ENCODE data around the gene DCLK2.

Gene DCLK2

GRCh38 chr4:150123087-150123486, 44.8 kb downstream of the DCLK2 start:
- no peak for DNase-seq

GRCh38 chr4:150123796-150124677, 45.8 kb downstream of the DCLK2 start:
- no peak for DNase-seq

GRCh38 chr4:150126201-150126863, 48.1 kb downstream of the DCLK2 start:
- DNase-seq = no peak

- no peak for DNase-seq
These were observed 48.6 kb downstream of the DCLK2 start for GRCh38 chr4:150126864-150127203.

- DNase-seq = no peak
These were observed 49.5 kb downstream of the DCLK2 start for GRCh38 chr4:150127757-150128156.

GRCh38 chr4:150130933-150131332, 52.7 kb downstream of the DCLK2 start:
- no peak for DNase-seq

GRCh38 chr4:150131581-150132228, 53.5 kb downstream of the DCLK2 start:
- no peak for DNase-seq

GRCh38 chr4:150133605-150134004, 55.4 kb downstream of the DCLK2 start:
- no peak for DNase-seq

- DNase-seq = no peak
These were observed 57.0 kb downstream of the DCLK2 start for GRCh38 chr4:150135134-150135772.

- no peak for DNase-seq
These were observed 57.8 kb downstream of the DCLK2 start for GRCh38 chr4:150136036-150136435.

- DNase-seq = no peak
These were observed 58.2 kb downstream of the DCLK2 start for GRCh38 chr4:150136481-150136880.

- no peak for DNase-seq
These were observed 61.1 kb downstream of the DCLK2 start for GRCh38 chr4:150139297-150139865.

GRCh38 chr4:150140774-150141400, 62.6 kb downstream of the DCLK2 start:
- DNase-seq = no peak

GRCh38 chr4:150141756-150142155, 63.5 kb downstream of the DCLK2 start:
- DNase-seq = no peak

GRCh38 chr4:150142831-150143230, 64.6 kb downstream of the DCLK2 start:
- DNase-seq = no peak

- DNase-seq = no peak
These were observed 67.1 kb downstream of the DCLK2 start for GRCh38 chr4:150145090-150145945.

- no peak for DNase-seq
These were observed 67.7 kb downstream of the DCLK2 start for GRCh38 chr4:150145946-150146340.

- no peak for DNase-seq
These were observed 71.1 kb downstream of the DCLK2 start for GRCh38 chr4:150149381-150149780.

GRCh38 chr4:150150629-150151062, 72.4 kb downstream of the DCLK2 start:
- DNase-seq = no peak

GRCh38 chr4:150152766-150153165, 74.5 kb downstream of the DCLK2 start:
- no peak for DNase-seq

GRCh38 chr4:150155391-150155790, 77.1 kb downstream of the DCLK2 start:
- DNase-seq = no peak

- DNase-seq = no peak
These were observed 78.3 kb downstream of the DCLK2 start for GRCh38 chr4:150156543-150156942.
